Inferior parietal cortex (tissue), 1 donor: ENCODE results near the gene PIGA.
"Not testable (repeated sequence)": the region's sequence is repeated elsewhere in the genome, so short reads cannot be mapped to it uniquely, and the experiment has no call there.

Experiments
- DNase-seq: peaks from one replicate; pipeline ENCODE4 v3.0.0-alpha.2; 2016; ENCODE audit errors: extremely low spot score

Gene PIGA

DNA sequence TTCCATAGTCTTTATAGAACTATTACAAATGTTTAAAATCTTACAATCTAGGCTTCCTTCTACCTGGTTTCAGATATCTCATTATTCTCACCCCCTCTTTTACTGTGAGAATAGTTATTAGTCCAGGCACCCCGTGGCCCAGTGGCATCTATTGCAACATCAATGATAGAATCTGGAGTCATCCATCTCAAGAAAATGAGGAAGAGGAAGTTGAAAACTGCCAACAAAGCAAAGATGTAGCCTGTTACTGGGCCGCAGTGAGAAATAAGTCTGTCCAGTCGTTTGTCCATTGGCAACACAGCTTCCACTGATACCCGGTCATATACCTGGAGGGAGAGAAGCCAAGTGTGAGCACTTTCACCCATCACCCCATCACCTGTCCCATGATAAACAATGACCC, 13.9 kb downstream of the PIGA start:
- no peak for DNase-seq

DNA sequence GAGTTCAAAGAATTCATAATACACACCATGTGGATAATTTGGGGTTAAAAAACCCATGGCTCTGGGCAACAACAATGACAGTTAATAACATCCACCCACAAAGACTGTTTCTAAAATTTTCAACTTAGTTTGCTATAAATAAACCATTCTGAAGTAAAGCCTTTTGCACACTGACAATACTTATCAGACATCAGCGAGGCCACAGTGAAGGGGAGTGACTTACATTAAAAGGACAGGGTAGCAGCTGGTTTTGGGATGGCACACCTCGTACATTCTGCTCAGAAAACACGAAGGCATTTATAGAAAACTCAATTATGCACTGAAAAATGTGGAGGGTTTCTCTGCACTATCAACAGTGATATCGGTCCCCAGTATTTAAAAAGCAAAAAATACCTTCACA, 15.0 kb downstream of the PIGA start:
- no peak for DNase-seq

DNA sequence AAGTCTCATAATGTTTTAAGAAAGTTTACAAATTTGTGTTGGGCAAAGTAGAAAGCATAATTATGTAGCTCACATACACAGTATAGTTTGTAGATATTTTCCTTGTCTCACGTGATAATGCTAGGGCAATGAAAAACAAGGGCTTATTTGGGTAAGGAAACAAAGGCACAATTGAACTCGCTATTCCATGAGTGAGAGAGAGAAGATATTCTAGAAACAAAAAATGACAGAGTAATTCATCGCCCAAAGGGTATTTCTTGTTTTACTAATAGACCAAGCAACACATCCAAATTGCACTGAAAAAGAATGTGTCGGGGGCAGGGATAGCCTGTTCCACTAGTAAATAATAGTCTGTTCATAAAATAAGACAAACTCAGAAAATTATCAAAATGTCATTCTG, 16.2 kb downstream of the PIGA start:
- peak; percentile 50 for DNase-seq

DNA sequence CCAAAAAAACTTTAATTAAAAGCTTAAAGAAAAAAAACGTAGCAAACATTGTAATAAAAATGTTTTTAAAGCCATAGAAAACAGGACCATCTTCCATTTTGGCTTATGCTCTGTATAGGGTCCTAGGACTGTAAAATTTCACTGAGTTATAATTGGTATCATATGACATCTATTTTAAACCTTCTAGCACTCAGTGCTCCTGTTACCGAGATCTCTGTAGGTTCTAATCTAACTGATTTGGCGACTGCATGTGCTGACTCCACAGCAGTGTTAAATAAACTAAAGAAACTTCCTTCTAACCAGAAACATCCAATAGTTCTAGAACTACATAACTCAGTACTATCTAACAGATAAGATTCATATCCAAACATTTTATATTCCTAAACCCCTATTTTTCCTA, 19.8 kb downstream of the PIGA start, which contains the start of gene ASB11:
Gene ASB11 (minus strand): TSS at position 132 of the 400 bp plus-strand sequence. CDS start 35 bp downstream, at position 97.
- no peak for DNase-seq

DNA sequence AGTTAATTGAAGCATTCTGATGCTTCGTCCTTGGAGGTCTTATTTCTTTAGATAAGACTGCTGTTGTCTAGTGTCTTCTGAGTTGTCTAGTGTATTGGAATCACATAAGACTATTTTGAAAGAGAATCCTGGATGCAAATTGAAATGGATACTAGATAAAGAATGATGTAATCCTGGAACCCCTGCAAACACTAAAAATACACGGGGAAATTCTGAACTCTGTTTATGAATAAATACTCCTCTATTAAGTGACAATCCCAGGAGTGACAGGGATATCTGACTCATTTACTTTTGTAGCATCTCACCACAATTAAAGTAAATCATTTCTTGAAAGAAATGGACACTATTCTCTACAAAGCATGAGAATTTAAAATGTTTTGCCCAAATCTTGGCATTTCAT, 20.9 kb downstream of the PIGA start:
- no peak for DNase-seq

DNA sequence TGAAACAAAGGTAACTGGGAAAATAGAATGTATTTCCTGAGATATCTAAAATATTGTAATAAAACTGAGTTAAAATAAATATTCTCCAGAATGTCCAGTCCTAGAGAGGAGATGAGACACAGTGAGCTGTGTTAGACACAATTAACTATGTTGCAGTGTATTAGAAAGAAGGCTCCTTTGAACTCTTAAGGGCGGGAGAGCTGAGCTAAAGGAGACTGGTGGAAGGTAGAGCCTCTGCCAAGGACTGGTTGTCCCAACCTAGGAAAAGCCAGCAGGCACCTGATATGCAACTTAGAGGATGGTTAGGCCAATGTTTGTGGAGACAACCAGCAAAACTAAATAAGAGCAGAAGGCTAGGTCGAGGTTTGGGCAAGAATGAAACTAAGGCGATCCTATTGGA, 24.2 kb downstream of the PIGA start:
- DNase-seq: no peak

DNA sequence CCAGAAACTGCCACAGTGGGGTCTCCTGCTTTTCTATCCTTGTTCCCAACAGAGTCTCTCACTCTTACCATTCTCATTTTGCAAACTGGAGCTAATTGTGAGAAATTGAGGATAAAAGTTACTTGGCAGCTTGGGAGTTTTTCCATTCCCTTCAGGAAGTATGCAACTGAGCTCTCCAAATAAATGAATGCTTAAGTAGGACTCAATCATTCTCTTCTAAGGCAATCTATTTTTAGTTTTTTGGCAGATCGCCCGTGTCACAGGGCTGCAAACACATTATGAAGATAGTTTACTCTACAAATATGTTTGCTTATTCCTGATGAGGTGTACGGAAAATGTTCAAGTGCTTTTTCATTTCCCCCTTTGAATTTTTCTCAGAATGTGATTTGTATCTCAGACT, 25.2 kb downstream of the PIGA start:
- no peak for DNase-seq

DNA sequence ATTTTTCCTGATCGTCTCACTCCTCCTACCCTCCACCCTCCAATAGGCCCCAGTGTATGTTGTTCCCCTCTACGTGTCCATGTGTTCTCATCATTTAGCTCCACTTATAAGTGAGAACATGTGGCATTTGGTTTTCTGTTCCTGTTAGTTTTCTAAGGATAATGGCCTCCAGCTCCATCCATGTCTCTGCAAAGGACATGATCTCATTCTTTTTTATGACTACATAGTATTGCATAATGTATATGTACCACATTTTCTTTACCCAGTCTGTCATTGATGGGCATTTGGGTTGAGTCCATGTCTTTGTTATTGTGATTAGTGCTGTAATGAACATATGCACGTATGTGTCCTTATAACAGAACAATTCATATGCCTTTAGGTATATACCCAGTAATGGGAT, 29.4 kb downstream of the PIGA start:
- not testable (repeated sequence) for DNase-seq

DNA sequence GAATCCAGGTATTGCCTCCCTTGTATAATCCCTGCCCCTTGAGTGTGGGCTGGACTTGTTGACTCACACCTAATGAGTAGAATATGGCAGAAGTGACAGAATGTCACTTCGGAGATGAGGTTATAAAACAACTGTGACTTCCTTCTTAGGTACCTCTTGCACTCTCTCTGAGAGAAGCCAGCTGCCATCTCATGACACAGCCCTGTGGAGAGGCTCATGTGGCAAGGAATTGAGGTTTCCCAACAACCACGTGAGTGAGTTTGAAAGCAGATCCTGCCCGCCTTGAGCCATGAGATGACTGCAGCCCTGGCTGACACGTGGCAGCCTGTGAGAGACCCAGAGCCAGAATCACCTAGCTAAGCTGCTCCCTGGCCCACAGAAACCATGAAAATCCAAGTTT, 33.4 kb downstream of the PIGA start:
- DNase-seq: no peak

DNA sequence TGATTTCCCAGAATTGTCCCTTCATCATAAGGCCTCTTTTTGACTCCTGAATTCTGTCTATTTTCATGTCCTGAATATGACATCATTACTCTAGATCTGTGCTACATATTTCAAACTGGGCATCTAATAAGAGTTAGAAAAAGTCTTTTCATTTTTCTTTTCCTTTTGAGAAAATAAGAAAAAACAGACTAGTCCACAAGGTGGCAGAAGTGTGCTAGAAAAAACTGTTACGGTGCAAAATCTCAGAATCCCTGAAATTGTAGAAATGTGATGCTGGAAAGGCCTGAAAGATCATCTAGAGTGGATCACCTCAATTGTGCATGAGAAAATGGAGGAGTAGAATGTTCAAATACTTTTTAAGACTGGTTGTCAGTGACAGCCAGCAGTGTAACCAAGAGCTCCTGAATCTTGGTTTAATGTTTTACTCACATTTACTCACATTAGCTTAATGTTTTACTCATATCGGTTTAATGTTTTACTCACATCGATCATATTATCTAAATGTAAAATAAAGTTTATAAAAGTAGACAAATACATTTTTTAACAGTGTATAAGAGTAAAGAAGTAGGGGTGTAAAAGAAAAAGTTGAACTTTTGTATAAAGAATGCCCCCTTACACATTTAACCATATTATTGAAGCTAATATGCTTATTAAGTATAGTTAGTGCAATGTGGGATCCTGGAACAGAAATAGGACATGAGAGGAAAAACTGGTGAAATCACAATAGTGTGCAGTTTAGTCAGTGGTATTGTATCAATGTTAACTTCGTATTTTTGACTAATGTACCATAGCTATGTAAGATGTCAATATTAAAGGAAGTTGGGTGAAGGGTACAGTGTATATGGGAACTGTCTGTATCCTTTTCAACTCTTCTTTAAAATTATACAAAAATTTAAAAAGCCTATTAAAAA, 35.1 kb downstream of the PIGA start:
- peak; percentile 59 for DNase-seq

DNA sequence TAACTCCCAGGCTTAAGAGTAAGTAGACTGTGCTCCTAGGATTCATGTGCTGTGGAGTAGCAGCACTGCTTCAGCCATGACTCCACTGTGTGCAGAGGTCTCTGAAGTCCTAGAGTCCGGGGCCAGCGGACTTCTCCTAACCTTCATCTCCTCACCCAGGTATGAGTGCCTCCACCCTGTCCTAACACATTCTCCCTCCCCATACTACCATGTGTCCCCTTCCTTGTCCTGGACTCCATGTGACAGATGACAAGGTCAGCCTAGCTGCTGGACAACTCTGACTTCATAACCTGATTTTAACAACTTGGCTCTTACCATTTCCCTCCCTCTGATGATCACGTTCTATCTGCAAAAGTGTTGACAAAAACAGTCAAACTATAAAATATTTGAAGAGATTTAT, 36.5 kb downstream of the PIGA start:
- DNase-seq: no peak

DNA sequence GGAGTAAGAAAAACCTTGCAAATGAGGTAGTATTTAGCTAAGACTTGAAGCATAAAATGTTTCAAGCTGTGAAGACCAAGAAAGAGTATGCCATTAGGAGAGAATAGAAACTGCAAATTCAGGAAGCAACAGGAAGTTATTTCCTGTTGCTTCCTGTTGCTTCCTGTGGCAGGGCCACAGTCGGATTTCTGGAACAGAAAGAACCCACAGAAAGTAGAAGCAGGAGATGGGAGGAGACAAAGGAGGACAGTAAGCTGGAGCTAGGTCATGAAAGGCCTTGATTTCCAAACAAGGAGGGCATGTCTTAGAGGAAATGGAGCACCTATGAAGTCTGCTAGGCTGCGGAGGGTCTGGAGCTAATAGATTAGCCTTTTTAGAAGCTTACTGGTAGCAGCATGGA, 37.1 kb downstream of the PIGA start:
- no peak for DNase-seq

DNA sequence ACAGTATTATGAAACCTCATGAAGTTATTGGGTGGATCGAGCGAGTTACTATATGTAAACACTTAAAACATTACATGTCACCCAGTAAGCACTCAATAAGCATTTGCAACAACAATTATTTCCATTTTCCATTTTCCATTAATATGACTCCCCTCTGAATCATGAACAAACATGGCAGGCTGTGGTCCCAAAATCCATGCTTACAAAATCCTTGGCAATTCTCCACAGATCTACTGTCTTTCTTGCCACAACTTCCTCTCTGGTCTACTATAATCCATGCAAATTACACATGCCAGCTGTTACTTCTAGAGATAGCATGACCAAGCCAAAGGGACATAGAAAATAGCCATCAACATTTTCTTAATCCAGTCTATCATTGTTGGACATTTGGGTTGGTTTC, 41.9 kb downstream of the PIGA start:
- DNase-seq: no peak

DNA sequence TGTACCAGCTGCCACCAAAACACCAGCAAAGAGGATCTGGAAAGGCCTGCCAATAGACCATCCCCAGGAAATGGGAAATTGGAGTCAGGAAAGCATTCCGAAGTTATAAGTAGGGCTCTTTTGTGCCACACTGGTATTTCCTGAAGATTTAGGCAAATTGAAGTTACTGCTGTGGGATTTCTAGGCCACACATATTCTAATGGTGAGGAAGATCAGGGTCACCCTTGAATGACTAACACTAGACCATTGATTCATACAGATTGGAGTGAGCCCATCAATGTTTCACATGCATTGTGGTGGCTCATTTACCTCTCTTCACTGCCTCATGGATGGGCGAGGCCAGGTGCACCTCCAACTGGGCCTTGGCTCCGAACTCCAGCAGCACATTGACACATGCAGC, 42.5 kb downstream of the PIGA start:
- no peak for DNase-seq

DNA sequence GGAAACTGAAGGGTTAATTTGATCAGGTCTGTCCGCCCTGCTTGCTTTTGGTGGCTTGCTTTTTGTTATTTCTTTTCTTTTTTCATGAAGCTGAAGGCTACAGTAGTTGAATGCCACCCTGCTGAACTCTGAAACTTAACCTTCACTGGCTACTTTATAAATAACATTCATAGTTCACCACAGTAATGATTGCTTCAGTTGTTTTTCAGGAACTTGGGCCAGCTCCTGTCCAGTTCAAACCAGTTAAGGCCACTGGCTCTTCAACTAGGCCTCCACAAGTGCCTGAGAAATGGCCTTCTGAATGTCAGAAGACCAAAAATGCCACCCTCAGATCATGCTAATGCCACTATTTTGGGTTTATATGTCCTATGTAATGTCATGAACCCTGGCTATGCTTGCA, 57.7 kb downstream of the PIGA start:
- DNase-seq: no peak

DNA sequence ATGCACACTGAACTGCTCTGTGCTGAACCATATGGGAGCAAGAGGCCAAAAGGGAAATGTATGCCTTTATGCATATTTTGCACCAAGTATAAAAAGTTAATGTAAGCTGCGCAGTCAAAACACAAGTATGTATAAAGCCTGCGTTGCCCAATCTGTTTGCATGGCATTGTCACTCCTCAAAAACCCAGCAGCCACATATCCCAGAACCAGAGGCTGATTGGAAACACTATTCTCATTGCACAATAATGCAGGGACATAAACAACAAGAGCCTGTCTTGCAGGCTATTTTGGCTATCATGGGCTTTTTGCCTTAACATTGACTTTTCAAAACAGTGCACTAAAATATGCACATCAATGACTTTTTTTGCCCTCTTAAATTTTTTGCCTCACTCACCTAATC, 60.4 kb downstream of the PIGA start:
- no peak for DNase-seq

DNA sequence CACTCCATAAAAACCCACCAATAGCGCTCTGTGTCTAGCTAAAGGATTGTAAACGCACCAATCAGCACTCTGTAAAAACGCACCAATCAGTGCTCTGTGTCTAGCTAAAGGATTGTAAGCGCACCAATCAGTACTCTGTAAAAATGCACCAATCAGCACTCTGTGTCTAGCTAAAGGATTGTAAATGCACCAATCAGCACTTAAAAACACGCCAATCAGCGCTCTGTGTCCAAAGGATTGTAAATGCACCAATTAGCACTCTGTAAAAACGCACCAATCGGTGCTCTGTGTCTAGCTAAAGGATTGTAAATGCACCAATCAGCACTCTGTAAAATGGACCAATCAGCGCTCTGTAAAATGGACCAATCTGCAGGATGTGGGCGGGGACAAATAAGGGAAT, 62.0 kb downstream of the PIGA start:
- not testable (repeated sequence) for DNase-seq

DNA sequence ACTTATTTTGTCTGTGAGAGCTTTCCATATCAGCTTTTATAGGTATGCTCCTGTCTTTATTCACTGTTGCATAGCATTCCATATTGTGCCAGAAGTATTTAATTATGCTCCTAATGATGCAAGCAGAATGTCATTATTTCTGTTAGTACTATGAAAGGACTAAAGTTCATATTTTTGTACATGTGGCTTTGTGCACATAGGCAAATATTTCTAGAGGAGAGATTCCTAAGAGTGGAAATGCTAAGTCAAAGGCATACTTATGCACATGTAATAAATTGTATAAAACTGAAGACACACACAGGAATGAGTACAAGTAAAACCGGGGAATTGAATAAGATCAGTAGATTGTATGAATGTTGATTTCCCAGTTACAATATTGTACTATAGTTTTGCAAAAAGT, 63.6 kb downstream of the PIGA start:
- DNase-seq: no peak

DNA sequence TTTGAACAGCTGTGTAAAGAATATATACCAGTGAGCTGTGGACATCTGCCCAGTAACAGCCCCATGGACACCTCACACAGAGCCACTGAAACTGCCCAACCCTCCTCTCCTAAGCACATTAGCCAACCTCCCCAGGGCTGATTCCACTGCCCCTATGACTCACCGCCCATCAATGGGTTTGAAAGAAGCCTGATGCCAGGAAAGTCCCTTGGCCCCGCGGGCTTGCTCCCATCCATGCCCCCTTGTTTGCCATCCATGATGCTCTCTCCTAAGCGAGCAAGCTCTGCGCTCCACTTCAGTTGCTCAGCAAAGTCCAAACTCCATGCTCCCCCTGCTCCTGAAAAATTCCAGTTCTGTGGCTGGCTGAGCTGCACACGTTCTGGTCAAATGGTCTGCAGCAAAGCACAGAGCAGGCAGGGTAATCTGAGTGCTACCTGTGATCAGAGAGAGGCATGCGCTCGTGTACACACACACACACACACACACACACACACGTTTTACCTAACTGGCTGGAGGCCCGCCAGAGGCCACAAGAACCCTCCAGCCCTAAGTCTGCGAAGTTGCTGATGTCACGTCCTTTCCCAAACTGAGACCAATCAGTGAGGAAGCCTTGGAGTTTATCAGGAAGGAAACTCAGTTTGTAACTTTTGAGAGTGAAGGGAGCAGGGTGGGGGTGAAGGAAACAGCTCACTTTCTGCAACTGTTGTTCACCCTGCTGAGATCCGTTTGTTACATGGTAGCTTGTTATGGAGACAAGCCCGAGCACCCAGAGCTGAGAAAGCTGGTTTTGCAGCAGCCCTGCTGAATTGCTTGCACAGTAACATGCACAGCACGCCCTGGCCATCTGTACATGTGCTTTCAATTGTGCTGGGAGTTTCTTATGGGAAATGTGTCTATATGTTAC, 65.5 kb downstream of the PIGA start, which contains the start of gene ASB9:
Gene ASB9 (minus strand): TSS at position 466 of the 904 bp plus-strand sequence. CDS start 209 bp downstream, at position 257.
- DNase-seq: peak; percentile 2
